ENCODE data around the gene GHRHR. TPM values are rescaled to one million over a fixed set of nuclear protein-coding genes. Genes with fewer than 3 reads are reported as not detected.

Gene GHRHR
- total and polyA plus RNA-seq, 2 donors (not counting 1 experiment from before 2014, with no cell fraction given): not detected

GRCh38 chr7:30970594-30971094 lies 6.9 kb downstream of the GHRHR start:
- WGBS (ENCODE audit: insufficient coverage): 41% methylated on average over 2 of the region's 6 CpGs
- ATAC-seq (ENCODE audit: low read depth) (no peak), DNase-seq (no peak)
- intact Hi-C loops (cut with micrococcal nuclease): no loop called here
- no peaks in the 10 kb centered on the region for H3K79me2 ChIP-seq (ENCODE audit: control insufficient read depth, insufficient read depth, low read length)
- no peak overlapping the region for H3K27ac Mint-ChIP-seq
- H3K4me1 ChIP-seq (ENCODE audit: control insufficient read depth in 2 of 2, insufficient read depth in 2 of 2, low read length in 2 of 2): peaks cover 4 to 19% of the 10 kb centered on the region in 2 donors
- ChIA-PET POLR2A (no interaction called here), CTCF (interaction anchor here (1.0 to 1.2 kb wide), 2 partner anchors 13 to 15 kb away, joined by 3 to 6 read pairs; no protein-coding TSS in a partner anchor)
- no peak overlapping the region for H3K4me3 Mint-ChIP-seq
- no peak overlapping the region for H2AFZ ChIP-seq (ENCODE audit: insufficient read depth, low read depth, low read length, poor library complexity, severe bottlenecking)
- H3K4me2 ChIP-seq (replicated peaks; ENCODE audit: low read depth, low read length, poor library complexity, severe bottlenecking): no peak overlapping the region
- peaks cover 12% of the 10 kb centered on the region for H3K27me3 Mint-ChIP-seq
- peaks cover 29% of the 10 kb centered on the region for H3K4me1 Mint-ChIP-seq
- peaks cover 0 to 5% (median 0%) of the 10 kb centered on the region in 4 experiments for H3K27me3 ChIP-seq (replicated peaks in 1 of 4; ENCODE audit: control extremely low read depth in 1 of 4, control insufficient read depth in 3 of 4, insufficient read depth in 4 of 4, low read length in 3 of 4)
- no peaks in the 10 kb centered on the region for H4K20me1 ChIP-seq (ENCODE audit: control insufficient read depth, insufficient read depth, low read length, poor library complexity, severe bottlenecking)
- TF ChIP-seq CTCF (IDR thresholded peaks at IDR 0.05): no peak
- TF ChIP-seq EZH2 (IDR thresholded peaks at IDR 0.05; ENCODE audit: borderline replicate concordance, insufficient read depth, low read depth, low read length, poor library complexity, severe bottlenecking): no peak
- no peak overlapping the region for H3K27ac ChIP-seq (ENCODE audit: low read length in 2 of 2)
- H3K9me3 ChIP-seq (ENCODE audit: control extremely low read depth in 1 of 3, control insufficient read depth in 2 of 3, insufficient read depth in 1 of 3, low read length in 2 of 3): peaks cover 0 to 6% (median 0%) of the 10 kb centered on the region in 3 donors
- H3K9ac ChIP-seq (ENCODE audit: low read length): no peak overlapping the region
- no peaks in the 10 kb centered on the region for H3K36me3 ChIP-seq (replicated peaks in 1 of 2; ENCODE audit: control extremely low read depth in 1 of 2, control insufficient read depth in 1 of 2, extremely low read depth in 1 of 2, insufficient read depth in 2 of 2, low read length in 1 of 2)
- H3K4me3 ChIP-seq (ENCODE audit: control extremely low read depth in 1 of 5, extremely low read depth in 1 of 5, insufficient read depth in 1 of 5, low read depth in 2 of 5, low read length in 4 of 5): no peak overlapping the region
- H3K9me3 Mint-ChIP-seq (ENCODE audit: insufficient read depth): no peaks in the 10 kb centered on the region

DNA sequence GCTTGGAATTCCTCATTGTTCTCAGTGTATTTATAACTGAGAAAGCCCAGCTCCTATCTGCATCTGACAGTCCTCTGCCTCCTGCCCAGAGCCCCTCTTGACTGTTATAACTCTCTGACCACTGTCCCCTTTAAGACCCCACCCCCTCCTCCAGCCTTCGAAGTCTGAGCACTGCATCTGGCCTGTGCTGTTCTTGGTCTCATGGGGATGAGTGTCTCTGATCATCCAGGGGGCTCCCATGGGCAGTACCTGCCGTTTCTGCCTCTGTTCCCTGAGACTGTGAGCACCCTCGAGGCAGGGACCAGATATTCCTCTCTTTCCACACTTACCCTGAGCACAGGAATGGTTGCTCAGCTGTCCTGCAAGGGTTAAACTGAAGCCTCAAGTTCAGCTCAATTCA lies 7.7 kb downstream of the GHRHR start:
- CTCF ChIA-PET: interaction anchor here (1.0 to 1.2 kb wide), 2 partner anchors 12 to 14 kb away, joined by 3 to 6 read pairs; no protein-coding TSS in a partner anchor
- intact Hi-C loops (cut with micrococcal nuclease): no loop called here
- no peak overlapping the region for H3K4me3 Mint-ChIP-seq
- Histone ChIP-seq H3K79me2 (ENCODE audit: control insufficient read depth, insufficient read depth, low read length) (no peaks in the 10 kb centered on the region), H3K9me3 (ENCODE audit: control extremely low read depth in 1 of 3, control insufficient read depth in 2 of 3, insufficient read depth in 1 of 3, low read length in 2 of 3) (peaks cover 0 to 6% (median 0%) of the 10 kb centered on the region in 3 donors), H4K20me1 (ENCODE audit: control insufficient read depth, insufficient read depth, low read length, poor library complexity, severe bottlenecking) (no peaks in the 10 kb centered on the region), H3K4me2 (replicated peaks; ENCODE audit: low read depth, low read length, poor library complexity, severe bottlenecking) (no peak overlapping the region), H3K36me3 (replicated peaks in 1 of 2; ENCODE audit: control extremely low read depth in 1 of 2, control insufficient read depth in 1 of 2, extremely low read depth in 1 of 2, insufficient read depth in 2 of 2, low read length in 1 of 2) (no peaks in the 10 kb centered on the region), H2AFZ (ENCODE audit: insufficient read depth, low read depth, low read length, poor library complexity, severe bottlenecking) (no peak overlapping the region), H3K27me3 (replicated peaks in 1 of 4; ENCODE audit: control extremely low read depth in 1 of 4, control insufficient read depth in 3 of 4, insufficient read depth in 4 of 4, low read length in 3 of 4) (peaks cover 0 to 5% (median 0%) of the 10 kb centered on the region in 4 experiments), H3K4me3 (ENCODE audit: control extremely low read depth in 1 of 5, extremely low read depth in 1 of 5, insufficient read depth in 1 of 5, low read depth in 2 of 5, low read length in 4 of 5) (no peak overlapping the region), H3K4me1 (ENCODE audit: control insufficient read depth in 2 of 2, insufficient read depth in 2 of 2, low read length in 2 of 2) (peaks cover 4 to 19% of the 10 kb centered on the region in 2 donors), H3K9ac (ENCODE audit: low read length) (no peak overlapping the region), H3K27ac (ENCODE audit: low read length in 2 of 2) (no peak overlapping the region)
- POLR2A ChIA-PET: no interaction called here
- no peak overlapping the region for H3K27ac Mint-ChIP-seq
- 49% methylated on average over 3 of the region's 3 CpGs for WGBS (ENCODE audit: insufficient coverage)
- TF ChIP-seq CTCF (IDR thresholded peaks at IDR 0.05): no peak
- TF ChIP-seq EZH2 (IDR thresholded peaks at IDR 0.05; ENCODE audit: borderline replicate concordance, insufficient read depth, low read depth, low read length, poor library complexity, severe bottlenecking): no peak
- no peak for DNase-seq
- H3K9me3 Mint-ChIP-seq (ENCODE audit: insufficient read depth): no peaks in the 10 kb centered on the region
- H3K27me3 Mint-ChIP-seq: peaks cover 10% of the 10 kb centered on the region
- no peak for ATAC-seq (ENCODE audit: low read depth)
- H3K4me1 Mint-ChIP-seq: peaks cover 29% of the 10 kb centered on the region

Measured in B cell (primary cell).